IMR-90 (cell line): ENCODE data around the gene PAK1IP1. TPM values are rescaled to one million over a fixed set of nuclear protein-coding genes. Genes with fewer than 3 reads are reported as not detected.

Source experiments
- ATAC-seq: fragments of 200-7000 bp; cut with Tn5 transposase; 2 replicates; pipeline ENCODE4 v1.9.1; 2020; ENCODE audit warnings: low read depth, mild to moderate bottlenecking, moderate library complexity
- BruUV-seq: library from RNA; stranded (reverse); fragments of 400-500 nt; replicated peaks from 2 replicates; lab custom pipeline; 2021; lab: Mats Ljungman, UMichigan
- CTCF ChIA-PET: fragments of 300-600 bp; formaldehyde crosslinking; extraction: SDS; loops from one replicate; lab custom pipeline; 2021; ENCODE audit warnings: antibody characterized with exemption; lab: Yijun Ruan, JAX
- POLR2A ChIA-PET: fragments of 300-600 bp; sonication (Branson Sonifier 250); formaldehyde crosslinking; loops from one replicate; lab custom pipeline; 2022; ENCODE audit warnings: antibody characterized with exemption; ENCODE audit not compliant: unreplicated experiment; lab: Charles Lee
- DNase-seq: peaks from one replicate; pipeline ENCODE4 v3.0.0; 2013
- H2AFZ ChIP-seq: replicated peaks from 2 replicates; pipeline ENCODE3; 2013; ENCODE audit warnings: low read length, mild to moderate bottlenecking; ENCODE audit not compliant: poor library complexity
- H2AK5ac ChIP-seq: 2 replicates; pipeline ENCODE4 v1.6.1; 2013; ENCODE audit warnings: low read depth, low read length, inconsistent platforms
- H2AK9ac ChIP-seq: replicated peaks from 2 replicates; pipeline ENCODE3; 2013; ENCODE audit warnings: mild to moderate bottlenecking, low read depth, low read length, moderate library complexity; ENCODE audit not compliant: poor library complexity
- H2BK120ac ChIP-seq: 2 replicates; pipeline ENCODE4 v1.6.1; 2013; ENCODE audit warnings: low read depth, low read length, inconsistent platforms
- H2BK15ac ChIP-seq: 3 replicates; pipeline ENCODE4 v1.6.1; 2013; ENCODE audit warnings: low read depth, low read length, inconsistent platforms
- H2BK20ac ChIP-seq: 2 replicates; pipeline ENCODE4 v1.6.1; 2013; ENCODE audit warnings: low read depth, mild to moderate bottlenecking, inconsistent platforms, low read length, moderate library complexity
- H2BK5ac ChIP-seq: 2 replicates; pipeline ENCODE4 v1.6.1; 2013; ENCODE audit warnings: mild to moderate bottlenecking, low read depth, low read length, inconsistent platforms; ENCODE audit not compliant: poor library complexity, severe bottlenecking
- H3K14ac ChIP-seq: replicated peaks from 2 replicates; pipeline ENCODE4 v1.6.1; 2013; ENCODE audit warnings: low read depth, low read length, inconsistent platforms
- H3K18ac ChIP-seq: 2 replicates; pipeline ENCODE4 v1.6.1; 2013; ENCODE audit warnings: low read depth, low read length, control low read depth
- H3K23ac ChIP-seq: 2 replicates; pipeline ENCODE4 v1.6.1; 2013; ENCODE audit warnings: low read depth, low read length, inconsistent platforms
- H3K27ac ChIP-seq: 2 replicates; pipeline ENCODE4 v1.5.1; 2013; ENCODE audit warnings: mild to moderate bottlenecking, control low read depth, low read length; ENCODE audit not compliant: insufficient read depth
- H3K27me3 ChIP-seq: 2 replicates; pipeline ENCODE4 v1.6.1; 2013; ENCODE audit warnings: low read length; ENCODE audit not compliant: control insufficient read depth, insufficient read depth
- H3K36me3 ChIP-seq: 2 replicates; pipeline ENCODE4 v1.6.1; 2013; ENCODE audit warnings: low read length, mixed read lengths; ENCODE audit not compliant: control insufficient read depth, insufficient read depth
- H3K4ac ChIP-seq: 2 replicates; pipeline ENCODE4 v1.6.1; 2013; ENCODE audit warnings: low read depth, low read length, inconsistent platforms
- H3K4me1 ChIP-seq: 2 replicates; pipeline ENCODE4 v1.6.1; 2013; ENCODE audit warnings: low read length, mixed read lengths; ENCODE audit not compliant: control insufficient read depth, insufficient read depth
- H3K4me2 ChIP-seq: 2 replicates; pipeline ENCODE4 v1.6.1; 2013; ENCODE audit warnings: low read depth, mild to moderate bottlenecking, control low read depth, low read length, moderate library complexity
- H3K4me3 ChIP-seq: 2 replicates; pipeline ENCODE4 v1.5.1; 2013; ENCODE audit warnings: low read depth, mild to moderate bottlenecking, control low read depth, low read length, moderate library complexity; ENCODE audit not compliant: insufficient read depth
- H3K56ac ChIP-seq: 2 replicates; pipeline ENCODE4 v1.6.1; 2013; ENCODE audit warnings: low read length, inconsistent platforms; ENCODE audit not compliant: insufficient read depth; ENCODE audit errors: extremely low read depth
- H3K79me1 ChIP-seq, 2 experiments: 2 replicates each; pipeline ENCODE4 v1.6.1; 2013; ENCODE audit warnings: low read length in 2 of 2, inconsistent platforms in 1 of 2, low read depth in 1 of 2
- H3K9ac ChIP-seq: 2 replicates; pipeline ENCODE4 v1.6.1; 2013; ENCODE audit warnings: low read depth, low read length, control low read depth
- H3K9me1 ChIP-seq: 2 replicates; pipeline ENCODE4 v1.6.1; 2013; ENCODE audit warnings: low read length, inconsistent platforms; ENCODE audit not compliant: insufficient read depth
- H3K9me3 ChIP-seq: 2 replicates; pipeline ENCODE4 v1.6.1; 2013; ENCODE audit warnings: low read length; ENCODE audit not compliant: control insufficient read depth, insufficient read depth
- H4K20me1 ChIP-seq: 2 replicates; pipeline ENCODE4 v1.6.1; 2013; ENCODE audit warnings: low read length, inconsistent platforms; ENCODE audit not compliant: insufficient read depth
- H4K5ac ChIP-seq: 2 replicates; pipeline ENCODE4 v1.6.1; 2013; ENCODE audit warnings: mild to moderate bottlenecking, low read depth, low read length, control low read depth
- H4K8ac ChIP-seq, 2 experiments: 2 replicates each; pipeline ENCODE4 v1.6.1; 2013; ENCODE audit warnings: low read depth in 2 of 2, low read length in 2 of 2, control low read depth in 1 of 2, inconsistent platforms in 1 of 2
- H4K91ac ChIP-seq: 2 replicates; pipeline ENCODE4 v1.6.1; 2013; ENCODE audit warnings: low read depth, low read length, inconsistent platforms; ENCODE audit not compliant: insufficient read depth
- BHLHE40 ChIP-seq: fragments of 150-350 bp; IDR thresholded peaks from 2 replicates; pipeline ENCODE4 v1.6.1; 2016; ENCODE audit warnings: mild to moderate bottlenecking, low read depth, low read length
- CEBPB ChIP-seq: IDR thresholded peaks from 2 replicates; pipeline ENCODE4 v1.6.1; 2012; ENCODE audit warnings: low read depth, low read length, improper control_type of control experiment
- FOS ChIP-seq: fragments of 150-350 bp; IDR thresholded peaks from 2 replicates; pipeline ENCODE4 v1.6.1; 2016; ENCODE audit warnings: low read depth, low read length
- MAFK ChIP-seq: IDR thresholded peaks from 2 replicates; pipeline ENCODE4 v1.6.1; 2012; ENCODE audit warnings: low read depth, low read length, improper control_type of control experiment
- MAZ ChIP-seq: IDR thresholded peaks from 2 replicates; pipeline ENCODE4 v1.6.1; 2012; ENCODE audit warnings: low read depth, mild to moderate bottlenecking, low read length, improper control_type of control experiment, moderate library complexity, borderline replicate concordance
- NFE2L2 ChIP-seq: fragments of 150-350 bp; IDR thresholded peaks from 2 replicates; pipeline ENCODE4 v1.6.1; 2016; ENCODE audit warnings: low read depth, mild to moderate bottlenecking, low read length
- POLR2A ChIP-seq: IDR thresholded peaks from 2 replicates; pipeline ENCODE4 v1.6.1; 2012; ENCODE audit warnings: mild to moderate bottlenecking, low read depth, low read length
- RAD21 ChIP-seq: IDR thresholded peaks from 2 replicates; pipeline ENCODE4 v1.6.1; 2012; ENCODE audit warnings: low read length, improper control_type of control experiment
- RCOR1 ChIP-seq: IDR thresholded peaks from 2 replicates; pipeline ENCODE4 v1.6.1; 2012; ENCODE audit warnings: mild to moderate bottlenecking, low read length, improper control_type of control experiment; ENCODE audit not compliant: insufficient replicate concordance
- SMC3 ChIP-seq: fragments of 150-350 bp; IDR thresholded peaks from 2 replicates; pipeline ENCODE4 v1.6.1; 2016; ENCODE audit warnings: low read depth, mild to moderate bottlenecking, antibody characterized with exemption, low read length, moderate library complexity
- WGBS, 2 experiments: methylation state at CpG; one replicate each; pipeline versions ENCODE4 v1.1.5 to v1.1.7; 2013; ENCODE audit warnings: missing lambda C conversion rate in 2 of 2; ENCODE audit not compliant: insufficient read length in 1 of 2; ENCODE audit errors: extremely low coverage in 2 of 2; 5-methylcytosine and 5-hydroxymethylcytosine counted together
- dilution Hi-C: fragments of 300-500 bp; cut with HindIII; formaldehyde crosslinking; loops from one replicate; pipeline ENCODE4 v1.14.3; 2018; ENCODE audit warnings: low sequenced_read_pairs; ENCODE audit not compliant: unreplicated experiment
- in situ Hi-C: fragments of 300-500 bp; cut with MboI; formaldehyde crosslinking; loops from 3 replicates; pipeline ENCODE4 v1.14.3; 2019; ENCODE audit warnings: low sequenced_read_pairs, inconsistent platforms, mixed read lengths
- intact Hi-C: fragments of 100-400 bp; cut with micrococcal nuclease; formaldehyde crosslinking; loops from 2 replicates; pipeline ENCODE4 v1.10.0; 2022
- polyA plus RNA-seq, 3 experiments: library from polyadenylated mRNA; depleted of rRNA; stranded (reverse); fragments of >200 nt; gene quantifications; 2 replicates each; pipeline ENCODE4 v1.2.3, GENCODE V29; 2012; ENCODE audit warnings: low replicate concordance in 1 of 3
- total RNA-seq: library from RNA; depleted of rRNA; stranded (reverse); fragments of >200 nt; gene quantifications from 2 replicates; pipeline ENCODE4 v1.2.3, GENCODE V29; 2012
- TF ChIP-seq, protein P1 (sequence below): fragments of 150-350 bp; IDR thresholded peaks from 2 replicates; pipeline ENCODE4 v1.6.1; 2016; ENCODE audit warnings: low read depth, mild to moderate bottlenecking, low read length, moderate library complexity, borderline replicate concordance
- TF ChIP-seq, protein P2 (sequence below): conservative IDR thresholded peaks from 2 replicates; pipeline ENCODE4 v1.5.1; 2012; ENCODE audit warnings: mild to moderate bottlenecking, low read depth, low read length, improper control_type of control experiment
- TF ChIP-seq, protein P3 (sequence below): fragments of 150-350 bp; IDR thresholded peaks from 2 replicates; pipeline ENCODE4 v1.6.1; 2017; ENCODE audit warnings: mild to moderate bottlenecking, antibody characterized with exemption, low read length, low read depth

PAK1IP1 gene
- total and polyA plus RNA-seq, 2 of the 4 experiments (the other 2 are of a cell fraction) = 16.9 to 22.9 TPM

DNA sequence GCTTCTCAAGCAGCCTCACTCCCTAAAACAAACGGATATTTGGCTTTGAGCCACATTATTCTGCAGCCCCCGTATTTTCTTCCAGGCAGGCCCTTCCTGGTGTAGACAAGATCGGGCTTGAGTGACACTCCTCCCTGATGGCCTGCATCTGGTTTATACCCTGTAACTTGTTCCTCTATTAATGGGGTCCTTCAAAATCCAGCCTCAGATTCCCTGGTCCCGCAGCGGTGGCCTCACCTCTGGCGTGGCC is 27.7 kb downstream of the PAK1IP1 start:
- Histone ChIP-seq H2BK5ac (peak overlapping the region; percentile 75), H2AFZ (peak overlapping the region; percentile 90), H3K4me1 (peaks cover 8% of the 10 kb centered on the region), H2BK20ac (peak overlapping the region; percentile 35; the same call in 1 of the 2 replicates), H3K4ac (peak overlapping the region; percentile 85), H3K23ac (peak overlapping the region; percentile 48; the same call in 1 of the 2 replicates), H3K56ac (peak overlapping the region; percentile 51; the same call in 1 of the 2 replicates), H3K27ac (peak overlapping the region; percentile 82), H3K9me3 (peaks cover 9% of the 10 kb centered on the region), H4K5ac (peak overlapping the region; percentile 85), H3K79me1 (peaks cover 23 to 52% of the 10 kb centered on the region in 2 experiments), H3K27me3 (no peaks in the 10 kb centered on the region), H4K91ac (peak overlapping the region; percentile 69), H2AK9ac (peak overlapping the region; percentile 67), H3K4me2 (peak overlapping the region; percentile 85), H3K9ac (peak overlapping the region; percentile 75), H3K4me3 (peak overlapping the region; percentile 91), H3K18ac (peak overlapping the region; percentile 64), H3K14ac (peak overlapping the region; percentile 65), H2BK15ac (no peak overlapping the region), H3K36me3 (peaks cover 14% of the 10 kb centered on the region), H4K20me1 (peaks cover 4% of the 10 kb centered on the region; the same call in 1 of the 2 replicates), H2BK120ac (peak overlapping the region; percentile 66; the same call in 1 of the 2 replicates), H2AK5ac (no peak overlapping the region), H3K9me1 (peaks cover 9% of the 10 kb centered on the region), H4K8ac (peak overlapping the region; percentile 91 to 96)
- BruUV-seq = no TSS peak
- 4% methylated on average over 6 of the region's 6 CpGs; no CpG with 5 or more reads in 1 of the 2 experiments for WGBS, 2 experiments
- intact Hi-C loops (loop anchor here (5.0 kb wide), 1 partner anchor 80 kb away; no protein-coding TSS in a partner anchor), in situ Hi-C loops (no loop called here), dilution Hi-C loops (no loop called here)
- no peak for DNase-seq
- no peak for TF ChIP-seq RAD21
- TF ChIP-seq SMC3 = no peak
- TF ChIP-seq, protein P1, sequence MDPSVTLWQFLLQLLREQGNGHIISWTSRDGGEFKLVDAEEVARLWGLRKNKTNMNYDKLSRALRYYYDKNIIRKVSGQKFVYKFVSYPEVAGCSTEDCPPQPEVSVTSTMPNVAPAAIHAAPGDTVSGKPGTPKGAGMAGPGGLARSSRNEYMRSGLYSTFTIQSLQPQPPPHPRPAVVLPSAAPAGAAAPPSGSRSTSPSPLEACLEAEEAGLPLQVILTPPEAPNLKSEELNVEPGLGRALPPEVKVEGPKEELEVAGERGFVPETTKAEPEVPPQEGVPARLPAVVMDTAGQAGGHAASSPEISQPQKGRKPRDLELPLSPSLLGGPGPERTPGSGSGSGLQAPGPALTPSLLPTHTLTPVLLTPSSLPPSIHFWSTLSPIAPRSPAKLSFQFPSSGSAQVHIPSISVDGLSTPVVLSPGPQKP = no peak
- TF ChIP-seq BHLHE40 = no peak
- no peak for TF ChIP-seq CEBPB
- no peak for TF ChIP-seq NFE2L2
- TF ChIP-seq MAZ = no peak
- TF ChIP-seq RCOR1 = no peak
- TF ChIP-seq FOS = no peak
- TF ChIP-seq, protein P2, sequence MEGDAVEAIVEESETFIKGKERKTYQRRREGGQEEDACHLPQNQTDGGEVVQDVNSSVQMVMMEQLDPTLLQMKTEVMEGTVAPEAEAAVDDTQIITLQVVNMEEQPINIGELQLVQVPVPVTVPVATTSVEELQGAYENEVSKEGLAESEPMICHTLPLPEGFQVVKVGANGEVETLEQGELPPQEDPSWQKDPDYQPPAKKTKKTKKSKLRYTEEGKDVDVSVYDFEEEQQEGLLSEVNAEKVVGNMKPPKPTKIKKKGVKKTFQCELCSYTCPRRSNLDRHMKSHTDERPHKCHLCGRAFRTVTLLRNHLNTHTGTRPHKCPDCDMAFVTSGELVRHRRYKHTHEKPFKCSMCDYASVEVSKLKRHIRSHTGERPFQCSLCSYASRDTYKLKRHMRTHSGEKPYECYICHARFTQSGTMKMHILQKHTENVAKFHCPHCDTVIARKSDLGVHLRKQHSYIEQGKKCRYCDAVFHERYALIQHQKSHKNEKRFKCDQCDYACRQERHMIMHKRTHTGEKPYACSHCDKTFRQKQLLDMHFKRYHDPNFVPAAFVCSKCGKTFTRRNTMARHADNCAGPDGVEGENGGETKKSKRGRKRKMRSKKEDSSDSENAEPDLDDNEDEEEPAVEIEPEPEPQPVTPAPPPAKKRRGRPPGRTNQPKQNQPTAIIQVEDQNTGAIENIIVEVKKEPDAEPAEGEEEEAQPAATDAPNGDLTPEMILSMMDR = no peak
- no peak for TF ChIP-seq MAFK
- TF ChIP-seq POLR2A = no peak
- TF ChIP-seq, protein P3, sequence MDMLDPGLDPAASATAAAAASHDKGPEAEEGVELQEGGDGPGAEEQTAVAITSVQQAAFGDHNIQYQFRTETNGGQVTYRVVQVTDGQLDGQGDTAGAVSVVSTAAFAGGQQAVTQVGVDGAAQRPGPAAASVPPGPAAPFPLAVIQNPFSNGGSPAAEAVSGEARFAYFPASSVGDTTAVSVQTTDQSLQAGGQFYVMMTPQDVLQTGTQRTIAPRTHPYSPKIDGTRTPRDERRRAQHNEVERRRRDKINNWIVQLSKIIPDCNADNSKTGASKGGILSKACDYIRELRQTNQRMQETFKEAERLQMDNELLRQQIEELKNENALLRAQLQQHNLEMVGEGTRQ = no peak; the same call in 1 of the 2 replicates
- ChIA-PET CTCF (interaction anchor here (0.6 kb wide), 1 partner anchor 1909 kb away, joined by 5 read pairs; no protein-coding TSS in a partner anchor), POLR2A (interaction anchor here (0.5 kb wide), 1 partner anchor 41 kb away, joined by 3 read pairs; no protein-coding TSS in a partner anchor)
- ATAC-seq = no peak
